B cell (primary cell): ENCODE results near the gene CPO.

Source experiments
- EZH2 ChIP-seq: IDR thresholded peaks from 2 replicates; pipeline ENCODE4 v1.6.1; 2012; ENCODE audit warnings: borderline replicate concordance, low read depth, mild to moderate bottlenecking, moderate library complexity, low read length; ENCODE audit not compliant: insufficient read depth, poor library complexity, severe bottlenecking
- TF ChIP-seq, protein P1 (sequence below): fragments of 200-600 bp; IDR thresholded peaks from one replicate; pipeline ENCODE4 v1.8.0; 2022; ENCODE audit warnings: antibody characterized with exemption, mild to moderate bottlenecking

DNA sequence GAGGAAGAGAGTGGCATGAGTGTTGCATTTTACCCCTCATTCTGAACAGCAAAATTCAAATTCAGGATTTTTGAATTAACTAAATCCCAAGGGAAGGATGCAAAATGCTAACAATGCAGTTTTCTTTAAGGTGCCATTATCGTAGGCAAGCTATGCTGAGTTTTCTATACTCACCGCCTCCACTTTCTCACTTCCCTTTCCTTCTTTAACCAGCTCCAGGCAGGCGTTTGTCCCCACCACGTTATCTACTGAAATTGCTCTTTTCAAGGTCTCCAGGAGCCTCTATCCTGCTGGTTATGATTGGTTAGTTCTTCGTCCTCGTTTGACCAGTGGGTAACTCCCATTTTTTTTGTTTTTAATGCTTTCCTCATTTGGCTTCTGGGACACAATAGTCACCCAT is 1.8 kb upstream of the CPO start:
- TF ChIP-seq, protein P1, sequence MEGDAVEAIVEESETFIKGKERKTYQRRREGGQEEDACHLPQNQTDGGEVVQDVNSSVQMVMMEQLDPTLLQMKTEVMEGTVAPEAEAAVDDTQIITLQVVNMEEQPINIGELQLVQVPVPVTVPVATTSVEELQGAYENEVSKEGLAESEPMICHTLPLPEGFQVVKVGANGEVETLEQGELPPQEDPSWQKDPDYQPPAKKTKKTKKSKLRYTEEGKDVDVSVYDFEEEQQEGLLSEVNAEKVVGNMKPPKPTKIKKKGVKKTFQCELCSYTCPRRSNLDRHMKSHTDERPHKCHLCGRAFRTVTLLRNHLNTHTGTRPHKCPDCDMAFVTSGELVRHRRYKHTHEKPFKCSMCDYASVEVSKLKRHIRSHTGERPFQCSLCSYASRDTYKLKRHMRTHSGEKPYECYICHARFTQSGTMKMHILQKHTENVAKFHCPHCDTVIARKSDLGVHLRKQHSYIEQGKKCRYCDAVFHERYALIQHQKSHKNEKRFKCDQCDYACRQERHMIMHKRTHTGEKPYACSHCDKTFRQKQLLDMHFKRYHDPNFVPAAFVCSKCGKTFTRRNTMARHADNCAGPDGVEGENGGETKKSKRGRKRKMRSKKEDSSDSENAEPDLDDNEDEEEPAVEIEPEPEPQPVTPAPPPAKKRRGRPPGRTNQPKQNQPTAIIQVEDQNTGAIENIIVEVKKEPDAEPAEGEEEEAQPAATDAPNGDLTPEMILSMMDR = no peak
- TF ChIP-seq EZH2 = no peak
